Measurements from ENCODE around the gene CRY1.
"Not testable (repeated sequence)": the region's sequence is repeated elsewhere in the genome, so short reads cannot be mapped to it uniquely, and the experiment has no call there.

CRY1 gene

GRCh38 chr12:107064243-107064642 lies 29.1 kb downstream of the CRY1 start:
- DNase-seq (ENCODE audit: low read depth): no peak

- no peak for DNase-seq (ENCODE audit: low read depth)
Observed at GRCh38 chr12:107058190-107058589, 35.2 kb downstream of the CRY1 start.

- no peak for DNase-seq (ENCODE audit: low read depth)
Observed at GRCh38 chr12:107057071-107057834, 36.1 kb downstream of the CRY1 start.

- no peak for DNase-seq (ENCODE audit: low read depth)
Observed at GRCh38 chr12:107053709-107054108, 39.6 kb downstream of the CRY1 start.

GRCh38 chr12:107045186-107045585 lies 48.2 kb downstream of the CRY1 start:
- DNase-seq (ENCODE audit: low read depth): no peak

GRCh38 chr12:107042801-107043200 lies 50.5 kb downstream of the CRY1 start:
- DNase-seq (ENCODE audit: low read depth): no peak

- no peak for DNase-seq (ENCODE audit: low read depth)
Observed at GRCh38 chr12:107035733-107036132, 57.6 kb downstream of the CRY1 start.

GRCh38 chr12:107033758-107034739 lies 59.3 kb downstream of the CRY1 start:
- no peak for DNase-seq (ENCODE audit: low read depth)

- DNase-seq (ENCODE audit: low read depth): no peak
Observed at GRCh38 chr12:107032266-107032665, 61.1 kb downstream of the CRY1 start.

GRCh38 chr12:107031061-107031460 lies 62.3 kb downstream of the CRY1 start:
- DNase-seq (ENCODE audit: low read depth): no peak

GRCh38 chr12:107029081-107029480 lies 64.3 kb downstream of the CRY1 start:
- DNase-seq (ENCODE audit: low read depth): no peak

GRCh38 chr12:107027636-107028053 lies 65.7 kb downstream of the CRY1 start:
- no peak for DNase-seq (ENCODE audit: low read depth)

- DNase-seq (ENCODE audit: low read depth): no peak
Observed at GRCh38 chr12:107026806-107027635, 66.3 kb downstream of the CRY1 start.

- DNase-seq (ENCODE audit: low read depth): not testable (repeated sequence)
Observed at GRCh38 chr12:107026356-107026755, 67.0 kb downstream of the CRY1 start.

GRCh38 chr12:107025671-107026070 lies 67.7 kb downstream of the CRY1 start:
- no peak for DNase-seq (ENCODE audit: low read depth)

- no peak for DNase-seq (ENCODE audit: low read depth)
Observed at GRCh38 chr12:107019546-107019945, 73.8 kb downstream of the CRY1 start.

GRCh38 chr12:107017042-107017441 lies 76.3 kb downstream of the CRY1 start:
- no peak for DNase-seq (ENCODE audit: low read depth)

- no peak for DNase-seq (ENCODE audit: low read depth)
Observed at GRCh38 chr12:107014055-107014454, 79.3 kb downstream of the CRY1 start.

GRCh38 chr12:107012736-107013425 lies 80.5 kb downstream of the CRY1 start:
- DNase-seq (ENCODE audit: low read depth): no peak

- DNase-seq (ENCODE audit: low read depth): no peak
Observed at GRCh38 chr12:107011519-107011918, 81.8 kb downstream of the CRY1 start.

GRCh38 chr12:107007411-107007810 lies 85.9 kb downstream of the CRY1 start:
- DNase-seq (ENCODE audit: low read depth): no peak
